COR-L47 (cell line): Measurements from ENCODE around the gene PBLD.

Experiments used
- DNase-seq: peaks from one replicate; lab custom pipeline; 2025; lab: John Stamatoyannopoulos, UW

PBLD gene

GRCh38 chr10:68233046-68233445 lies 99.7 kb downstream of the PBLD start:
- DNase-seq, result no peak
